SU-DHL-6 (cell line): ENCODE data around the gene RNF168.

ENCODE experiments used
- CTCF ChIP-seq: fragments of 200-600 bp; sonication (generic); IDR thresholded peaks from one replicate; pipeline ENCODE4 v1.5.1; 2017; ENCODE audit warnings: antibody characterized with exemption, mild to moderate bottlenecking, low read length, moderate library complexity; ENCODE audit not compliant: insufficient read depth, poor library complexity, severe bottlenecking
- EZH2phosphoT487 ChIP-seq: fragments of 200-600 bp; sonication (generic), shearing (Covaris generic); conservative IDR thresholded peaks from 2 replicates; pipeline ENCODE4 v1.6.1; 2018; ENCODE audit warnings: mild to moderate bottlenecking, antibody characterized with exemption, low read length, moderate library complexity, mixed read lengths

- TF ChIP-seq CTCF (no peak), EZH2phosphoT487 (no peak)
Measured at GRCh38 chr3:196496183-196496582, 7.4 kb downstream of the RNF168 start.
